ENCODE results near the gene ELF1.
"Not testable (repeated sequence)": the region's sequence is repeated elsewhere in the genome, so short reads cannot be mapped to it uniquely, and the experiment has no call there.

ELF1 gene

DNA sequence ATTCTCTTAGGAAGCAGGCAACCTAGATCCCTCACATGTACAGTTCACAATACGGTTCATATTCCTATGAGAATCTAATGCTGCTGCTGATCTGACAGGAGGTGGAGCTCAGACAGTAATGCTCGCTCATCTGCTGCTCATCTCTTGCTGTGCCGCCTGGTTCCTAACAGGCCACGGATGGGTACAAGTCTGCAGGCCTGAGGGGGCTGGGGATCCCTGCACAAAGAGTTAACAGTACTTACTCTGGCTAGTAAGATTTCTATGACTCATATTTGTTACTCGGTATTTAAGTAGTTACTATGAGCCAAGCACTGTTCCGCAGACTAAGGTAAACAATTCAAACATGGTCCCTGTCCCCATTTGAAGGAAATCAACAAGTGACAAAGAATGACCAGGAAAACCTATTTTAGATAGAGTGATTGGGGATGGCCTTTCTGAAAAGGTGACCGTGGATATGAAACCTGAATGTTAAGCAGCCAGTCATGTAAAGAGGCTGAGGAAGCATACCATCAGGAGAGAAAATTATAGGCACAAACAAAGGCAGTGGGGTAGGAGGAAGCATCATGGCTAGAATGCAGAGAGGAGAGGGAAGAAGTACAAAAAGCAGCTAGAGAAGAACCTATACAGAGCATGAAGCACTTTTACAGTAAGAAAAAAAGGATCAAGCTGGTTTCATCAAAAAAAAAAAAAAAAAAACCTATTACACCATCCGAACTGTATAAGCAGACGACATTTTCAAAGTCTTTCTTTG, 21.6 kb upstream of the ELF1 start:
- no peak for TF ChIP-seq EZH2 (IDR thresholded peaks at IDR 0.05; ENCODE audit: borderline replicate concordance, low read length)
- no peaks in the 10 kb centered on the region for H4K20me1 ChIP-seq (ENCODE audit: insufficient read depth, low read length)

GRCh38 chr13:41039746-41040145, 20.6 kb upstream of the ELF1 start:
- Histone ChIP-seq H3K4me1 (ENCODE audit: insufficient read depth, low read length, severe bottlenecking) (peaks cover 14% of the 10 kb centered on the region), H3K9ac (ENCODE audit: low read length) (no peak overlapping the region), H3K9me3 (ENCODE audit: low read length) (no peaks in the 10 kb centered on the region), H3K79me2 (ENCODE audit: insufficient read depth, low read length) (no peaks in the 10 kb centered on the region), H3K9me2 (ENCODE audit: low read depth, low read length) (no peaks in the 10 kb centered on the region), H3K27me3 (ENCODE audit: insufficient read depth, low read length) (no peaks in the 10 kb centered on the region), H3K4me2 (ENCODE audit: low read length) (no peak overlapping the region), H3K4me3 (ENCODE audit: low read depth, low read length, poor library complexity, severe bottlenecking) (no peak overlapping the region), H3K36me3 (ENCODE audit: insufficient read depth, low read length) (no peaks in the 10 kb centered on the region), H4K20me1 (ENCODE audit: insufficient read depth, low read length) (no peaks in the 10 kb centered on the region), H3F3A (ENCODE audit: insufficient read depth, low read length) (no peaks in the 10 kb centered on the region), H3K27ac (ENCODE audit: low read depth, low read length, poor library complexity, severe bottlenecking) (no peak overlapping the region), H2AFZ (ENCODE audit: low read length) (no peak overlapping the region)
- TF ChIP-seq, protein P1, sequence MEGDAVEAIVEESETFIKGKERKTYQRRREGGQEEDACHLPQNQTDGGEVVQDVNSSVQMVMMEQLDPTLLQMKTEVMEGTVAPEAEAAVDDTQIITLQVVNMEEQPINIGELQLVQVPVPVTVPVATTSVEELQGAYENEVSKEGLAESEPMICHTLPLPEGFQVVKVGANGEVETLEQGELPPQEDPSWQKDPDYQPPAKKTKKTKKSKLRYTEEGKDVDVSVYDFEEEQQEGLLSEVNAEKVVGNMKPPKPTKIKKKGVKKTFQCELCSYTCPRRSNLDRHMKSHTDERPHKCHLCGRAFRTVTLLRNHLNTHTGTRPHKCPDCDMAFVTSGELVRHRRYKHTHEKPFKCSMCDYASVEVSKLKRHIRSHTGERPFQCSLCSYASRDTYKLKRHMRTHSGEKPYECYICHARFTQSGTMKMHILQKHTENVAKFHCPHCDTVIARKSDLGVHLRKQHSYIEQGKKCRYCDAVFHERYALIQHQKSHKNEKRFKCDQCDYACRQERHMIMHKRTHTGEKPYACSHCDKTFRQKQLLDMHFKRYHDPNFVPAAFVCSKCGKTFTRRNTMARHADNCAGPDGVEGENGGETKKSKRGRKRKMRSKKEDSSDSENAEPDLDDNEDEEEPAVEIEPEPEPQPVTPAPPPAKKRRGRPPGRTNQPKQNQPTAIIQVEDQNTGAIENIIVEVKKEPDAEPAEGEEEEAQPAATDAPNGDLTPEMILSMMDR (IDR thresholded peaks at IDR 0.05; ENCODE audit: low read length), result no peak
- no peak for TF ChIP-seq EZH2 (IDR thresholded peaks at IDR 0.05; ENCODE audit: borderline replicate concordance, low read length)

More for the DNA sequence above, 21.6 kb upstream of the ELF1 start:
- Histone ChIP-seq H3K27ac (ENCODE audit: low read depth, low read length, poor library complexity, severe bottlenecking) (peak overlapping the region; percentile 1), H3K27me3 (ENCODE audit: insufficient read depth, low read length) (no peaks in the 10 kb centered on the region), H3K9me2 (ENCODE audit: low read depth, low read length) (no peaks in the 10 kb centered on the region), H3K9me3 (ENCODE audit: low read length) (no peaks in the 10 kb centered on the region), H3K9ac (ENCODE audit: low read length) (peak overlapping the region; percentile 10; the same call in 1 of the 2 replicates), H3K79me2 (ENCODE audit: insufficient read depth, low read length) (no peaks in the 10 kb centered on the region), H3F3A (ENCODE audit: insufficient read depth, low read length) (no peaks in the 10 kb centered on the region), H3K4me2 (ENCODE audit: low read length) (peak overlapping the region; percentile 38), H3K36me3 (ENCODE audit: insufficient read depth, low read length) (no peaks in the 10 kb centered on the region), H2AFZ (ENCODE audit: low read length) (no peak overlapping the region), H3K4me3 (ENCODE audit: low read depth, low read length, poor library complexity, severe bottlenecking) (peak overlapping the region; percentile 39), H3K4me1 (ENCODE audit: insufficient read depth, low read length, severe bottlenecking) (peaks cover 14% of the 10 kb centered on the region)

- H3K4me2 ChIP-seq (ENCODE audit: low read length); H4K20me1 ChIP-seq (ENCODE audit: insufficient read depth, low read length): not testable (repeated sequence)
These were observed 17.4 kb upstream of the ELF1 start for GRCh38 chr13:41036557-41036956.

DNA sequence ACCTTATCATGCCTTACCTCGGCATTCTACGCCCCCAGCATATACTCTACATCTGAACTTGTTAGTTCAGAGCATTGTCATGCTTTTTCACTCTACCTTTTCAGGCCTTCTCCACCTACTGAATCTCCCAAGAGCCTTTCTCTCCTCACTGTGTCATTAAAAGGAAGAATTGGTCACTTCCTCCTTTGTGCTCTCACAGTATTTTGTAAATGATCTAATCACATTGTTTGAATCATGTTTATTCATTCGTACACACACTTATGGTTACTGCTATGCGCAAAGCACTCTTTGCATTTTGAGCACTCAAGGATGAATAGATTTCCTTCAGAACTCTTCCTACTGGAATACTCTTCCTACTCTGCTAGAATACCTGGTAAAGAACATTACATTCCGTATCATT, 15.8 kb upstream of the ELF1 start:
- H3K4me2 ChIP-seq (ENCODE audit: low read length), result no peak overlapping the region
- H2AFZ ChIP-seq (ENCODE audit: low read length), result no peak overlapping the region
- no peaks in the 10 kb centered on the region for H3K79me2 ChIP-seq (ENCODE audit: insufficient read depth, low read length)
- no peak overlapping the region for H3K27ac ChIP-seq (ENCODE audit: low read depth, low read length, poor library complexity, severe bottlenecking)
- no peak overlapping the region for H3K9ac ChIP-seq (ENCODE audit: low read length)
- no peak for TF ChIP-seq EZH2 (IDR thresholded peaks at IDR 0.05; ENCODE audit: borderline replicate concordance, low read length)
- TF ChIP-seq, protein P1 (IDR thresholded peaks at IDR 0.05; ENCODE audit: low read length), result no peak
- H3K9me2 ChIP-seq (ENCODE audit: low read depth, low read length), result no peaks in the 10 kb centered on the region
- H3F3A ChIP-seq (ENCODE audit: insufficient read depth, low read length), result no peaks in the 10 kb centered on the region
- H3K36me3 ChIP-seq (ENCODE audit: insufficient read depth, low read length), result no peaks in the 10 kb centered on the region
- no peaks in the 10 kb centered on the region for H4K20me1 ChIP-seq (ENCODE audit: insufficient read depth, low read length)
- no peaks in the 10 kb centered on the region for H3K27me3 ChIP-seq (ENCODE audit: insufficient read depth, low read length)
- H3K4me3 ChIP-seq (ENCODE audit: low read depth, low read length, poor library complexity, severe bottlenecking), result no peak overlapping the region
- H3K9me3 ChIP-seq (ENCODE audit: low read length), result no peaks in the 10 kb centered on the region
- H3K4me1 ChIP-seq (ENCODE audit: insufficient read depth, low read length, severe bottlenecking), result peaks cover 24% of the 10 kb centered on the region

More at GRCh38 chr13:41036557-41036956, 17.4 kb upstream of the ELF1 start:
- not testable (repeated sequence) for H3K27me3 ChIP-seq (ENCODE audit: insufficient read depth, low read length); H3K27ac ChIP-seq (ENCODE audit: low read depth, low read length, poor library complexity, severe bottlenecking); H3K36me3 ChIP-seq (ENCODE audit: insufficient read depth, low read length); H3K9me2 ChIP-seq (ENCODE audit: low read depth, low read length); H3K9ac ChIP-seq (ENCODE audit: low read length); H3K9me3 ChIP-seq (ENCODE audit: low read length); H3F3A ChIP-seq (ENCODE audit: insufficient read depth, low read length); H3K79me2 ChIP-seq (ENCODE audit: insufficient read depth, low read length); H3K4me3 ChIP-seq (ENCODE audit: low read depth, low read length, poor library complexity, severe bottlenecking); H2AFZ ChIP-seq (ENCODE audit: low read length)
- H3K4me1 ChIP-seq (ENCODE audit: insufficient read depth, low read length, severe bottlenecking), result peaks cover 27% of the 10 kb centered on the region

Measured in OCI-LY1 (cell line).